Measurements from ENCODE around the gene ARPC5.

Gene ARPC5

DNA sequence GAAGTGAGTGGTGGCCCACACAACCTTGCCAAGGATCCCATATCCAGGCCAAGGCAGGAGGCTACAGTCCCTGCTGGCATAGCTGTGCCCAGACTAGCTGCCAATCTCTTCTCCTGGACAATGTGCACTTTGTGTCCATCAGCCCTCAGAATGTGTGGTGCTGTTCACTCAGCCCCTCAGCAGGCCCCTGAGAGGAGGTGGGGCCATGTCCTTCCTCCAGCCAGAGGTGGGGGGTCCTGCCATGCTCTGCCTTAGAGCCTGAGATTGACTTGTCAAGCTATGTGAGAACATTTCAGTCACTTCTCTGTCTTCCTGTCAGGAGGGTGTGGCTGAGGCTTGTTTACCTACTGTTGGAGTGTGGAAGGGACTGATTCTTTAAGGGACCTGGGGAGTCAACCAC is 46.8 kb downstream of the ARPC5 start:
- no peak for DNase-seq (ENCODE audit: low read depth in 1 of 2, low spot score in 1 of 2)

DNA sequence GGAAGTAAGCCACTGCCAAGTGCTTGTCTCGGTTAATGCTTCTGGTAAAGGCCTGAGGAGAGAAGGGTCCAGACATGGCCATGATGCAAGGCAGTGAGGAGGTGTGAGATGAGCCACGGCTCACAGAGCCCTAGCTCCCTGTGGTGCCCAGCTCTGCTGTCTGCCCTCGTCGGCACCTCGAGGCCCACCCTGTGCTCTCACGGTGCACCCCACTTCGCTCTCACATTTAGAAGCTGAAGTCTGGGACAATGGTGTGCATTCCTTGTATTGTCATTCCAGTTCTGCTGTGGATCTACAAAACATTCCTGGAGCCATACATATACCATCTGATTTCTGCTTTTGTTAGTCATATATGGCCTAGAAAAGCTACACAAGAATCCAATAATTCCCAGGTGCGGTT is 48.7 kb downstream of the ARPC5 start:
- no peak for DNase-seq (ENCODE audit: low read depth in 1 of 2, low spot score in 1 of 2)

DNA sequence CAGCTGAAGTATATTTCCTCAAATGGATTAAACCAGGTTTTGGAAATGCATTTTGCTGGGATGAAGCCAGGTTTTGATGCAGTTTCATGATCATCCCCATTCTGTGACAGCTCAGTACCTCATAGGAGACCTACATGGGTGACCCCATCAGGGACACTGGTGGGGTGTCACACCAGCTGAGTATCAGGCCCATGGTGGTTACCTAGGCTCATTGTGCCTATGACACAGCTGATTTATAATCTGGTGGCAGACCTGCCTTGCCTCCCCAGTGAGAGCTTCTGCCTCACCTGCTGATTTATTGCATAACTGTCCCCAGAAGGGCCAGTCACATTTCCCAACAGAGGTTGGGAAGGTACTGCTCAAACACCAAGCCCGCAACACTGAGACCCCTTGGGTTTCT is 49.1 kb downstream of the ARPC5 start:
- no peak for DNase-seq (ENCODE audit: low read depth in 1 of 2, low spot score in 1 of 2)

DNA sequence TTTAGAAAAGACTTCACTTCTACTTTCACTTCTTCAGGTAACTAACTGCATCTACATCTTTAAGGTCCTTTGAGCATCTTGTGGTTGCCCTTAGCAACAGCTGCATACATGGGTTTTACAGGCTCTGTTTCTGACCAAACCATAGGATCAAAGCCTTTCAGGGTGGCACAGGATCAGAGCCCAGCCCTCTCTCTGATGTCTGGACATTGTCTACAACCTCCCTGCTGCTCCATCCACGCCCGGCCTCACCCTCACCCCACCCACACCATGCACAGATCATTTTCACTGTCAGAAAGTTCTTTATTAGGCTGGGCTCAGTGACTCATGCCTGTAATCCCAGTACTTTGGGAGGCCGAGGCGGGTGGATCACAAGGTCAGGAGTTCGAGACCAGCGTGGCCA is 50.5 kb downstream of the ARPC5 start:
- no peak for DNase-seq (ENCODE audit: low read depth in 1 of 2, low spot score in 1 of 2)

DNA sequence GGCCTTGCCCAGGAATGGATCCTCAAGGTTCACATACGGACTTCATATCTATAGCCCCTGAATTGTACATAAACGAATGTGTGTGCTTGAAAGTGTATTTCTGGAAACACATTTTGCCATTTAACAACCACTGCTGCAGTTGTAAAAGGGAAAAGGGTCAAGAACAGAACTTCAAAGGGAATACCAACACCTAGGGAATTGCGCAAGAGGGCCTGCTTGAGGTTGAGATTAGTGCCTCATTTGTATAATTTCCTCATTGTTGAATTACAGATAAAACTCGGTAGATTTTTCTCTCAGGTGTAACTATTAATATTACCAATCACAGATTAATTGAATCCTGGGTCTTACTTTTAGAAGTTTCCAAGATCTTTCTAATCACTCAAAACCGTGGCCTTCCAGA is 51.4 kb downstream of the ARPC5 start:
- DNase-seq (ENCODE audit: low read depth in 1 of 2, low spot score in 1 of 2), result no peak

DNA sequence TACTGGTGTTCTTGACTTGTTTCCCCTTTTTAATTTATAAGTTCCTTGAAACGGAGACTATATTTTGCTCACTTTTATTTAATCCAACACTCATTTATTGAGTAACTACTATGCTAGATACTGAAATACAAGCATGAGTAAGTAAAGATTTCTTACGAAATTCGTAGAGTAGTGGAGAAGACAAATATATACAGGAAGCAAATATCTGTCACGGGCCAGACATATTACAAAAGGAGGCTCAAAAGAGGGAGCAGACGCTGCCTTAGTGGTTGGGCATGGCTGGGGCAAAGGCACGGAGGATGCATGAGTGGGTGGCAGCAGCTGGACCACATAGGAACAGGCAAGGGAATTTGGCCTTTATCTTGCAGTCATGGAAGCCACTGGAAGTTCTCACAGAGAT is 52.1 kb downstream of the ARPC5 start:
- no peak for DNase-seq (ENCODE audit: low read depth in 1 of 2, low spot score in 1 of 2)

DNA sequence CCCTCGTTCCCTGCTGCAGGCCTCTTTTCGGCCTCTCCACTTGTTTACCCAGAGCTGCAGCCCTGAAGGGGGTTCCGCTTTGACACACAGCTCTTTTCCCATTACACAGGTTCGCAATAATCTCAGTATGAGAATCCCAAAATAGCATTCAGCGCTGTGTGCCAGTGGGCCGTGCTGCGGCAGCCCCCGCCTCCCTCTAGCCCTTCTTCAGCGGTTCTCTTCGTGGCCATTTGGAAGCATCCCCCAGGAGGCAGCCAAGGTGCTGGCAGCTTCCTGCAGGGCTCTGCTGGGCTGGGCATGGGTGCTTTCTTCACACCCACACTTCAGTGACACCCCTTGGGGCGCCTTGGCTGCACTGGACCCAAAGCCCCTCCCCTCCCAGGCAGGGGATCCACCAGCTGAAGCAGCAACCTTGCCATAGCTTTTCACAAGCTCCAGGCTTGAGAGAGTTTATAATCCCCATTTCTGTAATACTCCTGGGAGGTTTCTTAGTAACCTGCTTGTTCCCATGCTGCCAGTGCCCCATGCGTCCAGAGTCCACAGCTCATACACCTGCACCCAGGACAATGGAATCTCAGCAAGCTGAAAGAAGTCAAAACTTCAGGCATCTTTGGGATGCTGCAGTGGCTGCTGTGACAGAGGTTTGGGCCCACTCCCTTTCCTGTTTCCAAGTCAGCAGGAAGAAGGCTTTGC is 53.4 kb downstream of the ARPC5 start:
- no peak for DNase-seq (ENCODE audit: low read depth in 1 of 2, low spot score in 1 of 2)

DNA sequence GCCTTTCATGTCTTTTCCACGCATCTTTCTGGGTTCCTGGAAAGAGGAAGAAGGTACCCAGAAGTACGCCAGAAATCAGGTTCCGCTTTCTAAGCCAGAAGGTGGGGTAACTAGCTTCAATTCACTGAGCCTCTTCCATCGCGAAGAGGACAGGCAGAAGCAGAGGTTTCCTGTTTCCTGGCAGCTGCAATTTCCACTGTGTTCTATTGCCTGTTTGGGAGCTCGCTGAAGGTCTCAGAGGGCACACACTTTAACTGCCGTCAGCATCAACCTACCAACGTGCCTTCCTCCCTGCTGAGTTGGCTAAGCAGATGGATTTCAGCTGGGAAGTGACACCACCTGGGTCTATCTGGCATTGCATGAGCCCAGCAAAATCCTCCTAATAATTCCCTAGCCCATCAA is 55.3 kb downstream of the ARPC5 start:
- no peak for DNase-seq (ENCODE audit: low read depth in 1 of 2, low spot score in 1 of 2)

DNA sequence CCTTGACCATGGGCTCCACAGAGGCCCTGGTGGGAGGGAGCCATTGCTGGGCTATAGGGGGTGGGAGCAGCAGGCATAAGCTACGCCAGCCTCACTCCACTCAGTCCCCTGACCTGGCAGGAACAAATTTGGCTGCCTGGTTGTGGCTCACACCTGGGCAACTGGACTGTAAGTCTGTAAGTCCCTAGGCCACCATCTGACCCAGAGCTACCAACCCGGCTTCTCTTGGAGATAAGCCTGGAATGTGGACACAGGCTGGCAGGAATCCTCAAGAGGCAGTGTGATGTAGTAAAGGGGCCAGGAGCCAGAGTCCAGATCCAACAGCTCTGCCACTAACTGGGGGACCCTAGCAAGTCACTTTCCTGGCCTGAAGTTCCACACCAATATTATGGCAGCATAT is 56.7 kb downstream of the ARPC5 start:
- DNase-seq (ENCODE audit: low read depth in 1 of 2, low spot score in 1 of 2), result no peak

DNA sequence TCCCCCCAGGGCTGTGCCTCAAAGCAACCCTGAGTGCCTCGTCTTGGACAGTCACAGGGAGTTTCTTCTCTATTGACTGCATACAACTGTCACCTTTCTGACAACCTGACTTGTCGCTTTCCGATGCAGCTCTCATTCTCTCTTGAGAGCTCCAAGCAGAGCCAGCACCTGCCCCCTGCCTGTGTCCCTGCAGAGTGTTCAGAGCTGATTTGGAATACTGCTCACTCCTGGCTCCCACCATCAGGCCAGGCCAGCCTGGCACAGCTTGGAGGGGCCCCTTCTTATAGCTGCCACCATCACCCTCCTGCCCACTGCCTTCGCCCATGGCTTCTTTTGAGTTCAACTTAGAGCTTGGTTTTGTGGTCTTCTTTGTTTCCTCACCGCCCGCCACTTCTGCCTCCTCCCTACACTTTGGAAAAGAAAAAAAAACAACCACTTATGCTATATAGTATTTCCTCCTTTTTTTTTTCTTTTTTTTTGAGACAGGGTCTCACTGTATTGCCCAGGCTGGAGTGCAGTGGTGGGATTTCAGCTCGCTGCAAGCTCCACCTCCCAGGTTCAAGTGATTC is 57.6 kb downstream of the ARPC5 start:
- no peak for DNase-seq (ENCODE audit: low read depth in 1 of 2, low spot score in 1 of 2)

DNA sequence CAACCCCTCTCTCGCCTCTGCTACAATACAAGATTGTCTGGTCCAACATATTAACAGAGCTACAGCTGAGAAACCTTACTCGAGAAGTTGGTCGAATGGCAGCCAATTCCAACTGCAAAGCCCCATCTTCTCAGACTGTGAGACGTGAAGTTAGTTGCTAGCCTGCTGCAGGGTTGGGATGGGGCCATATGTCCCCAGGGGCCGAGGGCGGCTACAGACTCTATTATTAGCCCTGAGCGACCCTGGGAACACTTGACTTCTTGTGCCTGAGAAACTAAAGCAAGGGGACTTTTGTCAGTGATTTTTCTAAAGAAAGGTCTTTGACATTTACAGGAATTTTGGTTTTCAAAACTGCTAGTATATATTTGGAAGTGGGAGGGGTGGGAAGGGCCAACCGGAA is 59.0 kb downstream of the ARPC5 start:
- no peak for DNase-seq (ENCODE audit: low read depth in 1 of 2, low spot score in 1 of 2)

DNA sequence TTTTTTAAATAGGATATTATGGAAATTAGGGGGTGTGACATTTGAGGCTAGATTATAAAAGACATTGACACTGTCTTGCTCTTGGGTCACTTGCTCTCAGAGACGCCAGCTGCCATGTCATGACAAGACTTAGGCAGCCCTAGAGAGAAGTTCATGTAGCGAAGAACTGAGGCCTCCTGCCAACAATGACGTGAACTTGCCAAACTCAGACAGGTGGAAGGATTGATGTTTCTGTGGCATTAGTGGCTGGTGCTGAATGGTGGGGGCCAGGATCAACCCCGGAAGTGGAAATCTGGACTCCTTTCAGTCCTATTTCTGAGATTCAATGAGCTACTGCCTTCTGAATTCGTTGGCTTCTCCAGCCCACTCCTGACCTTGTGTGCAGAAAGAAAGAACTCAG is 60.0 kb downstream of the ARPC5 start:
- DNase-seq (ENCODE audit: low read depth in 1 of 2, low spot score in 1 of 2), result no peak

DNA sequence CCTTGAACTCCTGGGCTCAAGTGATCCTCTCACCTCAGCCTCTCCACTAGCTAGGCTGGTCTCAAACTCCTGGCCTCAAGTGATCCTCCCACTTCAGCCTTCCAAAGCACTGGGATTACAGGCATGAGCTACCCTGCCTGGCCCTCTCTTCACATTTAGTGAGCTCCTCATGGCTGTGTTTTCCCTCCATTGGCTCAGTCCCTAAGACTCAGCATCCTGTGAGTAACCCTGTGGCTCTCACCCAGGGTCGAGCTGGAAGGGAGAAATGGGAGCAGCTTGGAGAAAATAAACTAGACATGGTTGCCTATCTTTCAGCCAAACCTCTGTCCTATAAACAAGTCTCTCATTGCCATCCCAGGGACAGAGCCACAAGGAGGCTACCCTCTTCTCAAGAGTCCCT is 62.9 kb downstream of the ARPC5 start:
- DNase-seq (ENCODE audit: low read depth in 1 of 2, low spot score in 1 of 2), result no peak

DNA sequence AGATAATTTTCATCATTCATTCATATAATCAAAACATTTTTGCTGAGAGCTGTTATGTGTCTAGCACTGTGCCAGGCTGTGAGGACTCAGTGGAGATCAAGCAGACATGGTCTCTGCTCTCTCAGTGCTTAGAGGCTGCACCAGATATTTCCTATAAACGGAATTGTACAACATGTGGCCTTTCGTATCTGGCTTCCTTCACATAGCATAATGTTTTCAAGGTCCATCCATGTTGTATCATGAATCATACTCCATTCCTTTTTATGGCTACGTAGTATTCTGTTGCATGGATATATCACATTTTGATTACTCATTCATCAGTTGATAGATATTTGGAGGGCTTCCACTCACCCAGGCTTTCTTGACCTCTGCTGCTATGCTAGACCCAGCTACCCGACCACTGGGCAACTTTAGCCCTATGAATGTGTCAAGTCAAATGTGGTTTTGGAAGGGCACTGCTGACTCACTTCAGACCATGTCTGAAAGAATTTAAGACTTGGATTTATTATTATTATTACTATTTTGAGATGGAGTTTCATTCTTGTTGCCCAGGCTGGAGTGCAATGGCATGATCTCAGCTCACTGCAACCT is 63.8 kb downstream of the ARPC5 start:
- DNase-seq (ENCODE audit: low read depth in 1 of 2, low spot score in 1 of 2), result no peak

Data from activated CD4-positive, alpha-beta T cell treated with anti-CD3 and anti-CD28 coated beads, Interleukin-2, amount 50 U/mL, for 24 hours (primary cell).